K562 (cell line): ENCODE results near the gene SPCS2. TPM values are rescaled to one million over a fixed set of nuclear protein-coding genes. Genes with fewer than 3 reads are reported as not detected.

Source experiments
- BCOR ChIP-seq: fragments of 450-650 bp; IDR thresholded peaks from 2 replicates; pipeline ENCODE4 v1.6.1; 2016
- BHLHE40 ChIP-seq: IDR thresholded peaks from 2 replicates; pipeline ENCODE4 v1.6.1; 2011; ENCODE audit warnings: low read length, improper control_type of control experiment
- CBFA2T3 ChIP-seq: fragments of 450-650 bp; IDR thresholded peaks from 2 replicates; pipeline ENCODE4 v1.6.1; 2017
- JUND ChIP-seq, 2 experiments: IDR thresholded peaks; 2 replicates in 1 of 2; 3 replicates in 1 of 2; pipeline ENCODE4 v1.6.1; 2011; ENCODE audit warnings: borderline replicate concordance in 2 of 2, low read depth in 2 of 2, low read length in 2 of 2, improper control_type of control experiment in 1 of 2, missing biosample characterization in 1 of 2, missing genetic modification characterization in 1 of 2, missing genetic modification reagents in 1 of 2
- KLF13 ChIP-seq: fragments of 450-650 bp; IDR thresholded peaks from 2 replicates; pipeline ENCODE4 v1.6.1; 2016; ENCODE audit warnings: missing genetic modification characterization, low read depth, mild to moderate bottlenecking, missing compliant biosample characterization, moderate library complexity, borderline replicate concordance
- MAFK ChIP-seq: IDR thresholded peaks from 2 replicates; pipeline ENCODE4 v1.6.1; 2011; ENCODE audit warnings: low read length, improper control_type of control experiment
- MEIS2 ChIP-seq: fragments of 450-650 bp; IDR thresholded peaks from 2 replicates; pipeline ENCODE4 v1.6.1; 2014; ENCODE audit warnings: mild to moderate bottlenecking; ENCODE audit not compliant: partially characterized antibody
- POLR2B ChIP-seq: fragments of 450-650 bp; IDR thresholded peaks from 2 replicates; pipeline ENCODE4 v1.6.1; 2018; ENCODE audit warnings: low read depth; ENCODE audit not compliant: partially characterized antibody
- SIX5 ChIP-seq, 2 experiments: IDR thresholded peaks; 2 replicates each; pipeline ENCODE4 v1.6.1; 2011; ENCODE audit warnings: low read length in 2 of 2, borderline replicate concordance in 1 of 2, low read depth in 1 of 2, mild to moderate bottlenecking in 1 of 2, moderate library complexity in 1 of 2; ENCODE audit not compliant: insufficient read depth in 1 of 2
- SMAD3 ChIP-seq: fragments of 450-650 bp; formaldehyde crosslinking; conservative IDR thresholded peaks from 2 replicates; pipeline ENCODE4 v1.4.0; 2020; ENCODE audit warnings: mild to moderate bottlenecking
- TARDBP ChIP-seq: fragments of 450-650 bp; IDR thresholded peaks from 2 replicates; pipeline ENCODE4 v1.6.1; 2016
- ZC3H11A ChIP-seq: IDR thresholded peaks from 2 replicates; pipeline ENCODE4 v1.6.1; 2012; ENCODE audit warnings: low read depth, low read length, improper control_type of control experiment
- ZNF165 ChIP-seq: fragments of 250-450 bp; sonication (Bioruptor Pico); IDR thresholded peaks from 2 replicates; pipeline ENCODE4 v1.4.0; 2020; ENCODE audit warnings: borderline replicate concordance
- ZNF644 ChIP-seq: fragments of 200-800 bp; sonication (Bioruptor generic); IDR thresholded peaks from 2 replicates; pipeline ENCODE4 v1.6.1; 2016; ENCODE audit warnings: low read depth, missing genetic modification characterization, missing compliant biosample characterization
- polyA plus RNA-seq, 8 experiments: library from polyadenylated mRNA; depleted of rRNA in 4 of 8; stranded (reverse) in 5 of 8; unstranded in 3 of 8; fragments of >200 nt; fragmentation: Nextera tagmentation in 2 of 8; fragmentation: Illumina TruSeq in 1 of 8; extraction: Ambion mirVana in 2 of 8; extraction: Trizol in 1 of 8; gene quantifications; 2 replicates each; pipeline versions ENCODE4 v1.2.1 to v1.2.3, GENCODE V29; 2011 to 2014; ENCODE audit warnings: inconsistent platforms in 1 of 8, missing spikeins in 1 of 8
- total RNA-seq, 7 experiments: library from RNA; depleted of rRNA in 6 of 7; stranded (reverse); fragments of >200 nt in 6 of 7; fragmentation: Illumina TruSeq in 2 of 7; extraction: Trizol in 2 of 7; gene quantifications; 2 replicates each; pipeline versions ENCODE4 v1.2.1 to v1.2.3, GENCODE V29; 2011 to 2021; ENCODE audit warnings: low replicate concordance in 1 of 7
- TF ChIP-seq, protein P1 (sequence below): sonication (generic); formaldehyde crosslinking; IDR thresholded peaks from 2 replicates; pipeline ENCODE4 v1.8.0; 2022; ENCODE audit warnings: missing genetic modification reagents, mild to moderate bottlenecking, moderate library complexity, borderline replicate concordance
- TF ChIP-seq, protein P2 (sequence below): fragments of 450-650 bp; IDR thresholded peaks from one replicate; pipeline ENCODE4 v1.6.1; 2018; ENCODE audit warnings: mild to moderate bottlenecking, moderate library complexity; ENCODE audit not compliant: partially characterized antibody
- TF ChIP-seq, protein P3 (sequence below): fragments of 250-450 bp; sonication (Bioruptor Pico); IDR thresholded peaks from 2 replicates; pipeline ENCODE4 v1.9.0; 2021; ENCODE audit warnings: mild to moderate bottlenecking, inconsistent platforms
- TF ChIP-seq, protein P4 (sequence below): sonication (generic); formaldehyde crosslinking; IDR thresholded peaks from 2 replicates; pipeline ENCODE4 v1.9.0; 2022; ENCODE audit warnings: mild to moderate bottlenecking, missing genetic modification reagents
- TF ChIP-seq, protein P5 (sequence below): sonication (generic); formaldehyde crosslinking; IDR thresholded peaks from 2 replicates; pipeline ENCODE4 v1.8.0; 2022; ENCODE audit warnings: mild to moderate bottlenecking, missing genetic modification reagents

Gene SPCS2
- total and polyA plus RNA-seq, 9 of the 15 experiments (the other 6 are each of a cell fraction or from before 2014, with no cell fraction given), result 38.2 to 458 (median 193) TPM

DNA sequence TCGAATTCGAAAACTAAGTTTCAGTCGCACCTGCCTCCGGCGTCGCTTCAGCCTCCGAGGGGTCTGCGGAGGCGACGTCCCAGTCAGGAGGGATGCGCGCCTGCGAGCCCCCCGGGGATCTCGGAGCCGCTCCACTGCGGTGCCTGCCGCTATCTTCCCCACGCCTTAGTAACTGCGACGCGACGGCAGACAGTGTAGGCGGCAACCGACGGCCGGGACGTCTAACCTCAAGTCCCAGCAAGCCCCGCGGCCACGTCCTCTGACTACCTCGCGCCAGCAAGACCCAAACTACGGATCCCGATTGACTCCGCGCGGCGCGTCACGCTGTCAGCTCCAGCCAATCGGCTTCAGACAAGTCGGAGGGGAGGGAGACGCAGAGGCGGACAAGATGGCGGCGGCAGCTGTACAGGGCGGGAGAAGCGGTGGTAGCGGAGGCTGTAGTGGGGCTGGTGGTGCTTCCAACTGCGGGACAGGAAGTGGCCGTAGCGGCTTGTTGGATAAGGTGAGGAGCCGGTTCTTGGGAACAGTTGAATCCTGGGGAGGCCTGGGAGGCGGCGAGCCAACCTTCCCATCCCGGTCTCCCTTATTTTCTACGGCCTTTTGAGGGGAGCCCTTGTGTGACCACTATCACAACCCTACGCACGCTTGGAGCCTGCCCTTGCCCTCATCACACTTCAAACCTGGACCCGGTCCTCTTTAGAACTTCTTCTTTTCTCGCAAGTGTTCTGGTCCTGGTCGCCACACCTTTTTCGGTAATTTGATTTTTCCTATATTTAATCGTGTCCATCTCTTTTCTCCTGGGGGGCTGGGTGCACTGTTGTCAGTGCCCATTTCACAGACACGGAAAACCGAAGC, at the start of gene SPCS2, which contains the start of gene XRRA1 (continued):
- TF ChIP-seq ZNF644 (tag), result peak; percentile 50; the same call in 1 of the 2 replicates
- TF ChIP-seq, protein P1, sequence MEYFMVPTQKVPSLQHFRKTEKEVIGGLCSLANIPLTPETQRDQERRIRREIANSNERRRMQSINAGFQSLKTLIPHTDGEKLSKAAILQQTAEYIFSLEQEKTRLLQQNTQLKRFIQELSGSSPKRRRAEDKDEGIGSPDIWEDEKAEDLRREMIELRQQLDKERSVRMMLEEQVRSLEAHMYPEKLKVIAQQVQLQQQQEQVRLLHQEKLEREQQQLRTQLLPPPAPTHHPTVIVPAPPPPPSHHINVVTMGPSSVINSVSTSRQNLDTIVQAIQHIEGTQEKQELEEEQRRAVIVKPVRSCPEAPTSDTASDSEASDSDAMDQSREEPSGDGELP, result peak; percentile 97
- TF ChIP-seq SMAD3 (CRISPR knock-in tag), result no peak
- TF ChIP-seq POLR2B, result peak; percentile 92
- TF ChIP-seq JUND (IDR thresholded peaks at IDR 0.05; ENCODE audit: borderline replicate concordance, low read depth, low read length), result peak; percentile 69
- TF ChIP-seq JUND (tag; IDR thresholded peaks at IDR 0.05; ENCODE audit: borderline replicate concordance, low read depth, low read length), result peak; percentile 57; the same call in 1 of the 3 replicates
- TF ChIP-seq, protein P2, sequence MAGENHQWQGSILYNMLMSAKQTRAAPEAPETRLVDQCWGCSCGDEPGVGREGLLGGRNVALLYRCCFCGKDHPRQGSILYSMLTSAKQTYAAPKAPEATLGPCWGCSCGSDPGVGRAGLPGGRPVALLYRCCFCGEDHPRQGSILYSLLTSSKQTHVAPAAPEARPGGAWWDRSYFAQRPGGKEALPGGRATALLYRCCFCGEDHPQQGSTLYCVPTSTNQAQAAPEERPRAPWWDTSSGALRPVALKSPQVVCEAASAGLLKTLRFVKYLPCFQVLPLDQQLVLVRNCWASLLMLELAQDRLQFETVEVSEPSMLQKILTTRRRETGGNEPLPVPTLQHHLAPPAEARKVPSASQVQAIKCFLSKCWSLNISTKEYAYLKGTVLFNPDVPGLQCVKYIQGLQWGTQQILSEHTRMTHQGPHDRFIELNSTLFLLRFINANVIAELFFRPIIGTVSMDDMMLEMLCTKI, result no peak
- TF ChIP-seq MAFK, result no peak
- TF ChIP-seq, protein P3, sequence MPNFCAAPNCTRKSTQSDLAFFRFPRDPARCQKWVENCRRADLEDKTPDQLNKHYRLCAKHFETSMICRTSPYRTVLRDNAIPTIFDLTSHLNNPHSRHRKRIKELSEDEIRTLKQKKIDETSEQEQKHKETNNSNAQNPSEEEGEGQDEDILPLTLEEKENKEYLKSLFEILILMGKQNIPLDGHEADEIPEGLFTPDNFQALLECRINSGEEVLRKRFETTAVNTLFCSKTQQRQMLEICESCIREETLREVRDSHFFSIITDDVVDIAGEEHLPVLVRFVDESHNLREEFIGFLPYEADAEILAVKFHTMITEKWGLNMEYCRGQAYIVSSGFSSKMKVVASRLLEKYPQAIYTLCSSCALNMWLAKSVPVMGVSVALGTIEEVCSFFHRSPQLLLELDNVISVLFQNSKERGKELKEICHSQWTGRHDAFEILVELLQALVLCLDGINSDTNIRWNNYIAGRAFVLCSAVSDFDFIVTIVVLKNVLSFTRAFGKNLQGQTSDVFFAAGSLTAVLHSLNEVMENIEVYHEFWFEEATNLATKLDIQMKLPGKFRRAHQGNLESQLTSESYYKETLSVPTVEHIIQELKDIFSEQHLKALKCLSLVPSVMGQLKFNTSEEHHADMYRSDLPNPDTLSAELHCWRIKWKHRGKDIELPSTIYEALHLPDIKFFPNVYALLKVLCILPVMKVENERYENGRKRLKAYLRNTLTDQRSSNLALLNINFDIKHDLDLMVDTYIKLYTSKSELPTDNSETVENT (CRISPR knock-in tag), result 0 out of 2 replicates have a peak, but pooled peaks have one; percentile 20
- TF ChIP-seq ZNF165, result 0 out of 2 replicates have a peak, but pooled peaks have one; percentile 57
- TF ChIP-seq SIX5 (IDR thresholded peaks at IDR 0.05; ENCODE audit: borderline replicate concordance in 1 of 2, insufficient read depth in 1 of 2, low read depth in 1 of 2, low read length in 2 of 2), result peak; percentile 58 to 75; a peak in 3 of 4 replicates
- no peak for TF ChIP-seq BCOR
- peak; percentile 33; the same call in 1 of the 2 replicates for TF ChIP-seq TARDBP
- peak; percentile 58; the same call in 1 of the 2 replicates for TF ChIP-seq ZC3H11A
- TF ChIP-seq, protein P4, sequence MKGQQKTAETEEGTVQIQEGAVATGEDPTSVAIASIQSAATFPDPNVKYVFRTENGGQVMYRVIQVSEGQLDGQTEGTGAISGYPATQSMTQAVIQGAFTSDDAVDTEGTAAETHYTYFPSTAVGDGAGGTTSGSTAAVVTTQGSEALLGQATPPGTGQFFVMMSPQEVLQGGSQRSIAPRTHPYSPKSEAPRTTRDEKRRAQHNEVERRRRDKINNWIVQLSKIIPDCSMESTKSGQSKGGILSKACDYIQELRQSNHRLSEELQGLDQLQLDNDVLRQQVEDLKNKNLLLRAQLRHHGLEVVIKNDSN (CRISPR knock-in tag), result peak; percentile 97
- peak; percentile 49 for TF ChIP-seq MEIS2
- no peak for TF ChIP-seq BHLHE40
- TF ChIP-seq CBFA2T3, result no peak
- 0 out of 2 replicates have a peak, but pooled peaks have one; percentile 23 for TF ChIP-seq KLF13 (tag)
- TF ChIP-seq, protein P5, sequence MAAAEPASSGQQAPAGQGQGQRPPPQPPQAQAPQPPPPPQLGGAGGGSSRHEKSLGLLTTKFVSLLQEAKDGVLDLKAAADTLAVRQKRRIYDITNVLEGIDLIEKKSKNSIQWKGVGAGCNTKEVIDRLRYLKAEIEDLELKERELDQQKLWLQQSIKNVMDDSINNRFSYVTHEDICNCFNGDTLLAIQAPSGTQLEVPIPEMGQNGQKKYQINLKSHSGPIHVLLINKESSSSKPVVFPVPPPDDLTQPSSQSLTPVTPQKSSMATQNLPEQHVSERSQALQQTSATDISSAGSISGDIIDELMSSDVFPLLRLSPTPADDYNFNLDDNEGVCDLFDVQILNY, result no peak
